HCT116 (cell line): Measurements from ENCODE around the gene ELAVL1. TPM values are rescaled to one million over a fixed set of nuclear protein-coding genes. Genes with fewer than 3 reads are reported as not detected.

Experiments
- ATAC-seq: fragments of 200-7000 bp; cut with Tn5 transposase; 2 replicates; pipeline ENCODE4 v1.9.1; 2020; ENCODE audit warnings: mild to moderate bottlenecking, moderate library complexity
- BruUV-seq: library from RNA; stranded (reverse); fragments of 400-500 nt; replicated peaks from 2 replicates; lab custom pipeline; 2021; lab: Mats Ljungman, UMichigan
- CTCF ChIA-PET: fragments of 300-600 bp; sonication (Branson Sonifier 250); formaldehyde crosslinking; loops from one replicate; lab custom pipeline; 2021; ENCODE audit warnings: antibody characterized with exemption; lab: Charles Lee
- POLR2A ChIA-PET: fragments of 300-600, 350-600 bp; sonication (Branson Sonifier 250); formaldehyde crosslinking; loops from one replicate; lab custom pipeline; 2021; ENCODE audit warnings: antibody characterized with exemption; lab: Charles Lee
- RAD21 ChIA-PET, 2 experiments: fragments of 300-600 bp; sonication (Branson Sonifier 250); formaldehyde crosslinking; loops; one replicate each; lab custom pipeline; 2023; ENCODE audit warnings: low total read pairs in 2 of 2; ENCODE audit not compliant: uncharacterized antibody in 2 of 2, unreplicated experiment in 2 of 2, low non-redundant PET in 1 of 2; lab: Charles Lee
- DNase-seq: peaks from one replicate; pipeline ENCODE4 v3.0.0-alpha.2; 2010; ENCODE audit warnings: low read depth, low spot score
- H2AFZ ChIP-seq: fragments of 200-600 bp; shearing (Covaris generic), sonication (generic); 2 replicates; pipeline ENCODE4 v1.6.1; 2017; ENCODE audit warnings: low read depth, mixed run types, mixed read lengths, antibody characterized with exemption, low read length; ENCODE audit not compliant: poor library complexity, severe bottlenecking
- H3K27ac ChIP-seq: 2 replicates; pipeline ENCODE4 v1.5.1; 2012; ENCODE audit warnings: low read depth, low read length
- H3K27me3 ChIP-seq: fragments of 200-600 bp; sonication (generic); 2 replicates; pipeline ENCODE4 v1.6.1; 2016; ENCODE audit warnings: mixed run types, low read length, mixed read lengths; ENCODE audit not compliant: insufficient read depth
- H3K36me3 ChIP-seq, 2 experiments: fragments of 200-500 bp in 1 of 2; fragments of 200-600 bp in 1 of 2; sonication (Bioruptor generic) in 1 of 2; sonication (generic) in 1 of 2; 2 replicates each; pipeline versions ENCODE4 v1.5.1 to v1.6.1; 2014 to 2016; ENCODE audit warnings: low read length in 2 of 2, inconsistent platforms in 1 of 2, mixed read lengths in 1 of 2, mixed run types in 1 of 2; ENCODE audit not compliant: insufficient read depth in 2 of 2, control insufficient read depth in 1 of 2
- H3K4me1 ChIP-seq, 2 experiments: fragments of 200-600 bp in 1 of 2; sonication (generic) in 1 of 2; 2 replicates each; pipeline versions ENCODE4 v1.5.1 to v1.6.1; 2012 to 2017; ENCODE audit warnings: low read length in 2 of 2, inconsistent platforms in 1 of 2, mild to moderate bottlenecking in 1 of 2, mixed read lengths in 1 of 2, mixed run types in 1 of 2, moderate library complexity in 1 of 2; ENCODE audit not compliant: insufficient read depth in 2 of 2, control insufficient read depth in 1 of 2
- H3K4me2 ChIP-seq: fragments of 200-600 bp; sonication (generic); 2 replicates; pipeline ENCODE4 v1.6.1; 2017; ENCODE audit warnings: mixed run types, low read length, mixed read lengths
- H3K4me3 ChIP-seq, 2 experiments: fragments of 200-600 bp in 1 of 2; sonication (generic) in 1 of 2; replicated peaks in 1 of 2; 2 replicates each; pipeline ENCODE4 v1.5.1; 2011 to 2016; ENCODE audit warnings: low read length in 2 of 2, control low read depth in 1 of 2, low read depth in 1 of 2, mild to moderate bottlenecking in 1 of 2, mixed read lengths in 1 of 2, mixed run types in 1 of 2
- H3K79me2 ChIP-seq: fragments of 200-600 bp; sonication (generic); 2 replicates; pipeline ENCODE4 v1.6.1; 2017; ENCODE audit warnings: mild to moderate bottlenecking, mixed run types, low read length, moderate library complexity, mixed read lengths; ENCODE audit not compliant: insufficient read depth
- H3K9ac ChIP-seq: fragments of 200-600 bp; sonication (generic); 2 replicates; pipeline ENCODE4 v1.6.1; 2016; ENCODE audit warnings: low read length, mixed read lengths
- H3K9me2 ChIP-seq: fragments of 200-600 bp; sonication (generic), shearing (Covaris generic); 2 replicates; pipeline ENCODE4 v1.6.1; 2017; ENCODE audit warnings: mixed run types, mild to moderate bottlenecking, moderate library complexity; ENCODE audit not compliant: insufficient read depth
- H3K9me3 ChIP-seq, 2 experiments: fragments of 200-500 bp in 1 of 2; fragments of 200-600 bp in 1 of 2; sonication (Bioruptor generic) in 1 of 2; sonication (generic) in 1 of 2; 2 replicates each; pipeline ENCODE4 v1.6.1; 2014 to 2017; ENCODE audit warnings: low read length in 2 of 2, mixed read lengths in 2 of 2, inconsistent platforms in 1 of 2, low read depth in 1 of 2, mild to moderate bottlenecking in 1 of 2, mixed run types in 1 of 2, moderate library complexity in 1 of 2; ENCODE audit not compliant: control insufficient read depth in 1 of 2, insufficient read depth in 1 of 2
- H4K20me1 ChIP-seq: fragments of 200-600 bp; sonication (generic), shearing (Covaris generic); 2 replicates; pipeline ENCODE4 v1.6.1; 2017; ENCODE audit warnings: mixed run types, mild to moderate bottlenecking, moderate library complexity; ENCODE audit not compliant: insufficient read depth
- CBX3 ChIP-seq: IDR thresholded peaks from 2 replicates; pipeline ENCODE4 v1.6.1; 2012; ENCODE audit warnings: low read depth
- EZH2 ChIP-seq: fragments of 200-600 bp; sonication (generic); IDR thresholded peaks from 2 replicates; pipeline ENCODE4 v1.6.1; 2017; ENCODE audit warnings: antibody characterized with exemption, mixed run types
- FOSL1 ChIP-seq: IDR thresholded peaks from 2 replicates; pipeline ENCODE4 v1.6.1; 2012; ENCODE audit warnings: low read depth
- JUND ChIP-seq: IDR thresholded peaks from 2 replicates; pipeline ENCODE4 v1.6.1; 2012
- POLR2AphosphoS5 ChIP-seq: IDR thresholded peaks from 2 replicates; pipeline ENCODE4 v1.6.1; 2011; ENCODE audit warnings: mild to moderate bottlenecking, low read depth, low read length, moderate library complexity
- SIN3A ChIP-seq: IDR thresholded peaks from 2 replicates; pipeline ENCODE4 v1.6.1; 2012; ENCODE audit warnings: low read depth
- SP1 ChIP-seq: IDR thresholded peaks from 2 replicates; pipeline ENCODE4 v1.6.1; 2012; ENCODE audit warnings: low read depth
- SRF ChIP-seq: IDR thresholded peaks from 2 replicates; pipeline ENCODE4 v1.6.1; 2012; ENCODE audit warnings: low read depth
- TCF7L2 ChIP-seq: IDR thresholded peaks from 2 replicates; pipeline ENCODE4 v1.7.0; 2011; ENCODE audit warnings: borderline replicate concordance, inconsistent platforms; ENCODE audit not compliant: insufficient read depth, insufficient read length; ENCODE audit errors: extremely low read depth
- YY1 ChIP-seq: IDR thresholded peaks from 2 replicates; pipeline ENCODE4 v1.6.1; 2011; ENCODE audit warnings: low read length, low read depth, moderate library complexity, mild to moderate bottlenecking; ENCODE audit not compliant: insufficient replicate concordance; ENCODE audit errors: extremely low read depth
- ZFX ChIP-seq: fragments of 450-650 bp; IDR thresholded peaks from 2 replicates; pipeline ENCODE4 v1.6.1; 2017
- ZNF274 ChIP-seq: fragments of 200-500 bp; sonication (Bioruptor generic); IDR thresholded peaks from 2 replicates; pipeline ENCODE4 v1.6.1; 2014; ENCODE audit warnings: mild to moderate bottlenecking, low read depth, low read length, inconsistent platforms
- intact Hi-C: fragments of 100-400 bp; cut with micrococcal nuclease; formaldehyde crosslinking; loops from 2 replicates; pipeline ENCODE4 v1.10.0; 2022
- total RNA-seq: library from RNA; stranded (reverse); gene quantifications from one replicate; pipeline ENCODE4 v1.2.1, GENCODE V29; 2021; ENCODE audit not compliant: unreplicated experiment
- TF ChIP-seq, protein P1 (sequence below): IDR thresholded peaks from 2 replicates; pipeline ENCODE4 v1.6.1; 2011; ENCODE audit warnings: mild to moderate bottlenecking, low read length, moderate library complexity; ENCODE audit not compliant: insufficient replicate concordance; ENCODE audit errors: extremely low read depth
- TF ChIP-seq, protein P2 (sequence below): IDR thresholded peaks from 2 replicates; pipeline ENCODE4 v1.6.1; 2012

ELAVL1 gene
- total RNA-seq, 1 experiment from 2014 or later, result 134 TPM

DNA sequence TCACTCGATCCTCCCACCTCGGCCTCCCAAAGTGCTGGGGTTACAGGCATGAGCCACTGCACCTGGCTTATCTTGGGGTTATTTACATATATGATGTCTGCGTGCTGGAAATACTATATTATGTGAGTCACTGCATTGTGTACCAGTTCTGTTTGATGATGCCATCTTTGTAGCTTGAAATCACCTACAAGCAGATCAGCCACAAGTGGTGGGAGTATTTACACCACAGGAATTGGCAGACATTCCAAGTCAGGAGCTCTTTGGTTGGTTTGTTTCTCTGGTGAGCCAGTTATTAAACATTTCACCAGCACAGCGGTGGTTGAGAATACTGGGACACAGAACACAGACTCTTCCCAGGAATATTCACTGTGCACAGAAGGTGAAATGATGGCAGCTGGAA lies 57.5 kb downstream of the ELAVL1 start:
- Histone ChIP-seq H3K4me1 (peaks cover 4 to 11% of the 10 kb centered on the region in 2 experiments; a peak in 3 of 4 replicates), H3K9me2 (no peaks in the 10 kb centered on the region), H3K4me3 (no peak overlapping the region), H3K27ac (no peak overlapping the region), H4K20me1 (no peaks in the 10 kb centered on the region), H2AFZ (no peak overlapping the region), H3K9ac (no peak overlapping the region), H3K36me3 (no peaks in the 10 kb centered on the region; a peak in 1 of 4 replicates), H3K27me3 (no peaks in the 10 kb centered on the region), H3K9me3 (no peaks in the 10 kb centered on the region), H3K4me2 (no peak overlapping the region), H3K79me2 (peaks cover 5% of the 10 kb centered on the region)
- TF ChIP-seq EZH2 (no peak), JUND (no peak), CBX3 (no peak), ZNF274 (no peak), FOSL1 (no peak), POLR2AphosphoS5 (no peak), TCF7L2 (no peak), YY1 (no peak), SP1 (no peak), ZFX (no peak), SRF (no peak), SIN3A (no peak)
- TF ChIP-seq, protein P1, sequence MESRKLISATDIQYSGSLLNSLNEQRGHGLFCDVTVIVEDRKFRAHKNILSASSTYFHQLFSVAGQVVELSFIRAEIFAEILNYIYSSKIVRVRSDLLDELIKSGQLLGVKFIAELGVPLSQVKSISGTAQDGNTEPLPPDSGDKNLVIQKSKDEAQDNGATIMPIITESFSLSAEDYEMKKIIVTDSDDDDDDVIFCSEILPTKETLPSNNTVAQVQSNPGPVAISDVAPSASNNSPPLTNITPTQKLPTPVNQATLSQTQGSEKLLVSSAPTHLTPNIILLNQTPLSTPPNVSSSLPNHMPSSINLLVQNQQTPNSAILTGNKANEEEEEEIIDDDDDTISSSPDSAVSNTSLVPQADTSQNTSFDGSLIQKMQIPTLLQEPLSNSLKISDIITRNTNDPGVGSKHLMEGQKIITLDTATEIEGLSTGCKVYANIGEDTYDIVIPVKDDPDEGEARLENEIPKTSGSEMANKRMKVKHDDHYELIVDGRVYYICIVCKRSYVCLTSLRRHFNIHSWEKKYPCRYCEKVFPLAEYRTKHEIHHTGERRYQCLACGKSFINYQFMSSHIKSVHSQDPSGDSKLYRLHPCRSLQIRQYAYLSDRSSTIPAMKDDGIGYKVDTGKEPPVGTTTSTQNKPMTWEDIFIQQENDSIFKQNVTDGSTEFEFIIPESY, result no peak
- TF ChIP-seq, protein P2, sequence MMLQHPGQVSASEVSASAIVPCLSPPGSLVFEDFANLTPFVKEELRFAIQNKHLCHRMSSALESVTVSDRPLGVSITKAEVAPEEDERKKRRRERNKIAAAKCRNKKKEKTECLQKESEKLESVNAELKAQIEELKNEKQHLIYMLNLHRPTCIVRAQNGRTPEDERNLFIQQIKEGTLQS, result no peak
- ChIA-PET CTCF (interaction anchor here (0.5 to 0.9 kb wide), 2 partner anchors 23 to 27 kb away, joined by 3 to 7 read pairs; no protein-coding TSS in a partner anchor), POLR2A (no interaction called here), RAD21 (no interaction called here)
- intact Hi-C loops, result no loop called here
- DNase-seq (no peak), ATAC-seq (no peak)
- BruUV-seq, result no TSS peak
